NCI-H82 treated with DMSO at 0.1 percent for 48 hours (cell line): ENCODE measurements around the gene RIC8B.
"Not testable (repeated sequence)": the region's sequence is repeated elsewhere in the genome, so short reads cannot be mapped to it uniquely, and the experiment has no call there.

Experiments used
- DNase-seq: peaks from one replicate; lab custom pipeline; 2025; ENCODE audit not compliant: unreplicated experiment; lab: John Stamatoyannopoulos, UW

The RIC8B gene

DNA sequence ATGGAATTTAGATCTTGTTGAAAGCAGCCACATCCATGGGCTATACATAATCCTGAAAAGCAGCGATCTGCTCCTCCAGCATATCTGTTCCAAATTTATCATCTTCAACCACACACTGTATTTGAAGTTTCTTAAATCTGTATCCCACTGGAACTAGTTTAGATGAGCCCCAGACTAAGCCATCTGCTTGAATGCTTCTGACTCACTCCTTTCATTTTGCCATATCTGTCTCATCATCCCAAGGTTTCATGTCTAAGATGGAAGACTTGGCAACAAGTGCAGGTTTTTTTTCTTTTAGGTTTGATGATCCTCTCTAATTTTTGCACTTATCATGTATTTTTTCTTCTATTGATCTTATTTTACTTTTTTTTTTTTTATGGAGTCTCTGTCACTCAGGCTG lies 126.8 kb downstream of the RIC8B start:
- DNase-seq = no peak

DNA sequence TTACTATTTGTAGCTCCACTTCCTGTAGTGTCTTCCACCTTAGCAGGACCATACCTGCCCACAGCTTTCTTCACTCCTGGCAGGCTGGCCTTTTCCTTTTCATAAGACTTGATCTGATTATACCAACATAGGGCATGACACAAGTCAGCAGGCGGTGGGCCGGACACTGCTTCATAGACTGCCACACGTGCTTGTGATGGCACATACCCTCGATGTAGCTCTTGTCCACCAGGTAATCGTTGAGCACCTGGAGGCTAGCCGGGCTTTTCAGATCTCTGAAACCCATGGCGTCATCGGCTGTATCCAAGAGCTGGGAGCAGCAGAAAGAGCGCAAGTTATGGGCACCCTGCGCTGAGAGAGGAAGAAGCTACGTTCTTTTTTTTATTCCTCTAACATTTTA lies 127.6 kb downstream of the RIC8B start:
- DNase-seq = no peak

DNA sequence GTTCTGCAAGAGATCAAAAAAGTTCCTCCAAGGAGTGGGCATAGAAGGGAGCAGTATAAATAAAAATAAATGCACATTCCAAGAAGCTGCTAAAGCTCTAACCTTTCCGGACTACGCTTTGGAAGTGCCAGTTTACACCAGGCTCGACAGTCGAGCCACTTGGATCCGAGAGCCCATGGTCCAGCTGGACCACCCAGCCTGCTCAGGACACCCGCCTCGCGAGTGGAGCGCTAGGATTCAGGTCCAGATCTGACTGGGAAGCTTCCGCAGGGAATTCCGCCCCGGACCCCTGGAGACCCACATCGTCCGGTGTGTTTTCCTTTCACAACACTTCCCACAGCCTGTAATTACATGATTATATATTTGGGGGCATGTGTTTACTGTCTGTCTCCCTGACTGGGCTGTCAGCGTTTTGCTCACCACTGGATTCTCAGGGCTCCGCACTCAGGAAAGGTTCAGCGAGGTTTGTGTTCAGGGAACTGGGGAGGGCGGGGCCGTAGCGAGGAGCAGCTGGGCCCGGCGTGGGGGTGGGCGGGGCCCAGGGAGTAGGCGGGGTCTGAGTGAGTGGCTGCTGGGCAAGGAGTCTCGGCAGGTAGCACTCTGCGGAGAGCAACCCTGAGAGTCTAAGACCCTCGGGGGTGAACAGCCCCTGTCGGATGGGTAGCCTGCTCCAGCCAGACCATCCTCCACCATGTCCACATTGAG lies 128.9 kb downstream of the RIC8B start:
- DNase-seq = peak; percentile 41

DNA sequence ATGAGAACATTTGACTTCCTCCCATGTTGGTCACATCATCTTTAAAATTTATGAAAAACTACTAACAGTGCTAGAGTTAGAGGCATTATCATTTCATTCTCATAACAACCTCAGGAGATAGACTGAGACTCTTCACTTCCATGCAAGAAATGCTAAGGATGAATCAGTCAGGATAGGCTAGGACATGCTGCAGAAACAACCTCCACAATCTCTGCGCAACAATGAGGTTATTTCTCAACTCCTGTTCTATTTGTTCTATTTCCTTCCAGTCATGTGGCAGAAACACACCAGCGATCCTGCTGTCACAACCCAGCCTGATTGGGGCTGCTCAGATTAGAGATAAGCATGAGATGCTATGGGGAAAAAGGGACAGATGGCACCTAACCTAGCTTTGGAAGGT lies 132.2 kb downstream of the RIC8B start:
- no peak for DNase-seq

DNA sequence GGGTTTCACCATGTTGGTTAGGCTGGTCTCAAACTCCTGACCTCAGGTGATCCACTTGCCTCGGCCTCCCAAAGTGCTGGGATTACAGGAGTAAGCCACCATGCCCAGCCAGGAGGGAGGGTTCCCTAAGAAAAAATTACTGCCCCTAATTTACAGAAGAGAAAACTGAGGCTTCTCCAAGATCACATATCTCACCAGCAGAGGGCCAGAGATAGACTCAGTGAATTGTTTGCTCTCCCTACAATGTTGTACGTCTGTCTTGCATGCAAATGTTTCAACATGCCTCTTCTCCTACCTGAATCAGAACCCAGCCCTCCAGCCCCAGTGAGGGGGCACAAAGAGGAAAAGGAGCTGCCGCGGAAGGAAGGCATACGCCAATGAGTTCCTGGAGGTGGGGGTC lies 132.9 kb downstream of the RIC8B start:
- no peak for DNase-seq

DNA sequence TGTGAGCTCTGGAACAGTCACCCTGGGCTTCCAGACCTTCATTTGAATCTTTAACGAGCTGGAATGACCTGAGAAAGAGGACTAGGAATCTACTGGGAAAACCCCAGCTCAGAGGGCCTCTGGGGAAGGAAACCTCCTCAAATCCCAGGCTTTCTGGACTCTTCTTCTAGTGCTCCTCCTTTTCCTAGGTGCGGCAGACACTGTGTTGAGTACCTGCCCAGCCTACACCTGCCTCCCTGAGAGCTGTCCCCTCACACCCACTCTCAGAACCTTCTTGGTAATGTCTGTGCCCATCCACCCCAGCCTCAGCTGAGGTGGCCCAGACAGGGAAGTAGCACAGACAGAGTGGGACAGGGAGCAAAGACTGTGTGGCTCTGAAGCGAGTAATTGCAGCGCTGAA lies 133.4 kb downstream of the RIC8B start:
- DNase-seq = no peak

DNA sequence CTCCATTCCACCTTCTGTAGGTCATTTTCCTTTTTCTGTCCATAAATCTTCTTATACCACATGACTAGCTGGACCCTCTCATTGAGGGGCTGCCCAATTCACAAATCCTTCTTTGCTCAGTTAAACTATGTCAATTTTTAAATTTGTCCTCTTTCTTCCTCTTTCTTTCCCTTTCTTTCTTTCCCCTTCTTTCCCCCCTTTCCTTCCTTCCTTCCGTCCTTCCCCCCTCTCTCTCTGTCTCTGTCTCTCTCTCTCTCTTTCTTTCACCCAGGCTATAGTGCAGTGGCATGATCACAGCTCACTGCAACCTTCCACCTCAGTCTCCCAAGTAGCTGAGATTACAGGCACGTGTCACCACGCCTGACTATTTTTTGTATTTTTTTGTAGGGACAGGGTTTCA lies 134.1 kb downstream of the RIC8B start:
- DNase-seq = no peak

DNA sequence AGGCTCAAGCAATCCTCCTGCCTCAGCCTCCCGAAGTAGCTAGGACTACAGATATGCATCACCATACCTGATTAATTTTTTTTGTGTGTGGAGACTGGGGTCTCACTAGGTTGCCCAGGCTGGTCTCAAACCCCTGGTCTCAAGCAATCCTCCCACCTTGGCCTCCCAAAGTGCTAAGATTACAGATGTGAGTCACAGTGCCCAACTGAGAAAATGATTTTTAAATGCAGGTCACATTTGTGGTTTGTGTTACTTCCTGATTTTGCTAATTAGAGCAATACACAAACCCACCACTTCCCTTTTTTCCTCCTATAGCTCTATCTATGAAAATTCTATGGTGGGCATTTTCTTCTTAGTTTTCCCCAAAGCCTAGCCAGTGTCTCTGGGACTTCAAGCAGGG lies 135.7 kb downstream of the RIC8B start:
- no peak for DNase-seq

DNA sequence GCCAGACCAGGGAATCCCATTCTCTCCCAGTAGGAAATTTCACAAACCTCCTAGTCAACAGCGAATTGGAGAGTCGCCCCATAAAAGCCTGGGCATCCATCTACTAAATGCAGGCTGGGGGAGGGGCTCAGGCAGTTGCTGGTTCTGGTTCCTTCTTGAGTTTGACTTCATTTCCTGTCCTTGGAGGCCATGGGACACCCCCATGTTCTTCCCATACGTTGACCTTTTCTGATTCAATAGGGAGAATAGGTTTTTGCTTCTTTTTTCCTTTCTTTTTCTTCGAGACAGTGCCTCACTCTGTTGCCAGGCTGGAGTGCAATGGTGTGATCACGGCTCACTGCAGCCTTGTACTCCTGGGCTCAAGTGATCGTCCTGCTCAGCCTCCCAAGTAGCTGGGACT lies 137.1 kb downstream of the RIC8B start:
- DNase-seq = no peak

DNA sequence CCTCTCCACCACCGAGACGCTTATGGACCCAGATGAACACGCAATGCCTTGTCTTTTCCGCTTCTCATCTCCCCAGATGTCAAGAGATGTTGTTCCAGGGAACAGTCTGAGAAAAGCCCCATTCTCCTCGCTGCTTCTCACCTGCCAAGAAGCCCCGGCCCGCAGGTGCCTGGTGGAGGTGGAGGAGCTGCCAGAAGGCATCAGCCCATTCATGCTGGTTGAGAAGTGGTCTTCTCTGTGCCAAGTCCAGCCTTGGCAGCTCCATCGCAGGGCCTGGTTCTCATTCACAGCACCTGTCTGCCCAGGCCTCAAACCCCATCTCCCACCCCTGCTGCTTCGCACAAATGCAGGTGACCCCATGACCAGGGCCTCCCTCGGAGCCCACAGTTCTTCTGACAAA lies 139.0 kb downstream of the RIC8B start:
- DNase-seq = no peak

DNA sequence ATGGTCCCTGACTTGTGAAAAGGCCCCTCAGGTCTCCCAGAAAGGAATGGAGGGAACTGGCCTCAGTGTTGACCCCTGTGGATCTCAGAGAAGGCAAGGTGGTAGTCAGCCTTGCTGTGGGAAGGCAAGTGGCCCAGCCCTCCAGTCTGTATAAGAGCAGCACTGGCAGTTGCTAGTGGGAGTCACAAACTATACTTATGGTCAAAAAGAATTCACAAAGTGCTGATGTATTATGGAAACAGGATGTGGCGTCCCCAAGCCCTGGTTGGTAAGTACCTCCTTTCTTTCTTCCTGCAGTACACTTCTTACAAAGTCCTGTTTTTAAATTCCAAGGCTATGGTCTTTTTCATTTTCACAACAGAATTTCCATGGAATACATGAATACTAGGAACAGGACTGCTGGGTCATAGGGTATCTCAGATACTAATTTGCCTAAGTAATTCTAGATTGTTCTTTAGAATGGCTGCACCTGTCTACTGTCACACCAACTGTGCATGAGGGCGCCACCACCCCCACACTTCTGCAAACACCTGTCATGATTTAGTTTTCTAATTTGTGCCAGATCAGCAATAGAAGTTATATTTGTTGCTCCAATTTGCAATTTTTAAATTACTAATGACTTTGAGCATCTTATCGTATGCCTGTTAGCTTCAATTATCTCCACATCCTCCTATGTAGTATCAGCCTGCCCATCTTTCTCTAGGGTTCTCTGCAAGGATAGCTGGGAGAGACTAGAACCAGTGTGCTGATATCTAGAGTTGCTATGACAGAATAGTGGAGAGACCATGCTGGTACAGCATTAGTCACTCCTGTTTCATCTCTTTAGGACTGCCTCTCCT lies 140.5 kb downstream of the RIC8B start:
- no peak for DNase-seq

DNA sequence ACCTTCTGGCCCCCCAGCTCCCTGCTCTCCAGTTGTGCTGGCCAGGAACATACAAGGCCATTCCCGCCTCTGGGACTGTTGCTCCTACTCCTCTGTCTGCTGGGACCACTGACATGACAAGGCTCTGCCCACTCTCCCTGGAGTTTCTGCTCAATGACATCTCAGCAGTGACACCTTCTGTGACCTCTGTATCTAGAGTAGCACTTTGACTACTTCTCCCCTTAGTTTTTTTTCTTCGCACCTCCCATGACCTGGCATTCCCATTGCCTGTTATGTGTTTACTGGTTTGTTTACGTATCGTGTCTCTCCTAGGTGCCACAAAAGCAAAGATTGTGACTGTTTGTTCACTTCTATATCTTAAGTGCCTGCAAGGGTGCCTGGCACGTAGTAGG lies 141.1 kb downstream of the RIC8B start:
- DNase-seq = no peak

DNA sequence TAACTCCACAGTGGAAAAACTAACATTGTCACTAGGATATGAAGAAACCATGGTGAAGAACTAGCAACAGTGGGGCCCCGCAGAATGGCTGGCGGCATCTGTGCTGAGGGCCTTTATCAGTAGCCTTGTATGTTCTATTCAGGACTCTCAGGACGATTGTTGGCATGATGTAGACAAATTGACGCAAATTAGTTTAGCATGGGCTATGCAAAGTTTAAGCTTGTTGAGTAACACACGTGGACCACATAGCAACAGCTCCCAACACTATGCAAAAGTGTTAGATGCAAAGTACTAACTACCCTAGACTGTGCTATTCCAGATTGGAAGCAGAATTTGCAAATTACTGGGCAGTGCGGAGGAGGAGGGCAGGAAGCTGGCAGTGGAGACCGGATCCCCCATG lies 143.0 kb downstream of the RIC8B start:
- no peak for DNase-seq

DNA sequence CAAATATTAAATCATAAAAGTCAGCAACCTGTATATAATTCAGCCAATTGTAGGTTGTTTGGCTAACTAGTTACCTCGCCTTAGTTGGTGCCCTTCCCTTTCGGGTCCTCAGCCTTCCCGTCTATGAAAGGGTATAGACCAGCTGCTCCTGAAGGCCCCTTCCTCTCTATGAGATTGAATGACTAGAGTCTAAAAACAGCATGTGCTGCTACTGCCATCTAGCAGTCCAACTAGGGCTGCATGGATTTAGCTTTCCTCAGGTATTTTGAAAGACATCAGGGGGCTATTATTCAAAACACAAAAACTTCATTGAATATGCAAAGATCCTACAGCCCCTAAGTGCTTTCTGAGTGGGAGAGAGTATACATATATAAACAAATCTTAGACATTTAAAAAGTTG lies 144.3 kb downstream of the RIC8B start:
- peak; percentile 49 for DNase-seq

DNA sequence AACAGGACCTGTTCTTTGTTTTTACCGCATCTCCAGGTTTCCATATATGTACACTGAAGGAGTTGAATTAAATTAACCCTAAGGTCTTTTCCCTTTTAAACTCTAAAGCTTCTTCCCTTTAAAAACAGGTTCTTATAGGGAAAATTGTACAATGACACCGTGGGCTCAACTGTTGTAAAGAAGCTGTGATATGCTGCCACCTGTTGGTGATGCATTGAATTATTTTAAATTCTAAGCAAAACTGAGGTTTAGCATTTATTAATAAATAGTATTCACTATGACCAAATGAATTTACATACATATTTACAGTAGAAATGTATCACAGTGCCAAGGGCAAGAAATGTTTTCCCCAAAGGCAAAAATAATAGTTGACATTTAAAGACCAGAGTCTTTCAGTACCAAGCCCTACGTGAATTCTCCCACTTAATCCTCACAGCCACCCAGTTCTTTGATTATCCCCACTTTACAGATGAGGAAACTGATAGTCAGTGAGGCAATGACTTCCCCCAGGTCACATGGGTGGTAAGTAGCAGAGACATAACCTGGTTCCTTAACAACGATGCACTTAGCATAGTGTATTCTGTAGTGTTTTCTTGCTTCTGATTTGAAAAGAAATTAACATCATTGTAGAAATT lies 145.5 kb downstream of the RIC8B start:
- no peak for DNase-seq

DNA sequence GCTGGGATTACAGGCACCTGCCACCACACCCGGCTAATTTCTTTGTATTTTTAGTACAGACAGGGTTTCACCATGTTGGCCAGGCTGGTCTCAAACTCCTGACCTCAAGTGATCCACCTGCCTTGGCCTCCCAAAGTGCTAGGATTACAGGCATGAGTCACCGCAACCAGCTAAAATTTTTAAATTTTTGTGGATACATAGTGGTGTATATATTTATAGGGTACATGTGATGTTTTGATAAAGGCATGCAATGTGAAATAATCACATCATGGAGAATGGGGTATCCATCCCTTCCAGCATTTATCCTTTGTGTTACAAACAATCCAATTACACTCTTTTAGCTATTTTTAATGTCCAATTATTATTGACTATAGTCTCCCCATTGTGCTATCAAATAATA lies 147.5 kb downstream of the RIC8B start:
- not testable (repeated sequence) for DNase-seq

DNA sequence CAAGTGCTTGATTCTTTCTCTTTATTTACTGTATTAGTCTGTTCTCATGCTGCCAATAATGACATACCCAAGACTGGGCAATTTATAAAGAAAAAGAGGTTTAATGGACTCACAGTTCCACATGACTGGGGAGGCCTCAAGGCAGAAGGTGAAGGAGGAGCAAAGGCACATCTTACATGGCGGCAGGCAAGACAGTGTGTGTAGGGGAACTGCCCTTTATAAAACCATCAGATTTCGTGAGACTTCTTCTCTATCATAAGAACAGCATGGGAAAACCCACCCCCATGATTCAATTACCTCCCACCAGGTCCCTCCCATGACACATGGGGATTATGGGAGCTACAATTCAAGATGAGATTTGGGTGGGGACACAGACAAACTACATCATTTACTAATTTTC lies 149.1 kb downstream of the RIC8B start:
- not testable (repeated sequence) for DNase-seq

DNA sequence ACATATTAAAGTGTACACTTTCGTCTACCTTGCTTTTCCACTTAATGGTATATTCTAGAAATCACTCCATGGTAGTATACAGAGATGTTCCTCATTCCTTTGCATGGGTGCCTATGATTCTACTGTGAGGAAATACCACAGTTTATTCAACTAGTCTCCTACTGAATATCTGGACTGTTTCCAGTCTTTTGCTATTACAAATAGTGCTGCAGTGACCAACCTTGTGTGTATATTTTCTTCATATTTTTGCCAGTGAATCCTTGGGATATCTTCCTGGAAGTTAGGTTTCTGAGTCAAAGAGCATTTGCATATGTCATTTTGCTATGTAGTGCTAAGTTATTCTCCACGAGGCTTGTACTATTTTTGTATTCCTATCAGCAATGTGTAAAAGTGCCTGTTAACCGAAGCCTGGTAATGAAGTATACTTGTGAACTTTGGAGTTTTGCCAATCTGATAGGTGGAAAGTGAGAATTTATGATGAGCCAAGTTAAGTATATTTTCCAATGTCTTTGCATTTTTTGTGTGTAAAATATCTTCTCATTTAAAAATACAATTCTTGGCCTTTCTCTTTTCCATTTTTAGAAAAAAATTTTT lies 149.9 kb downstream of the RIC8B start:
- DNase-seq = no peak

DNA sequence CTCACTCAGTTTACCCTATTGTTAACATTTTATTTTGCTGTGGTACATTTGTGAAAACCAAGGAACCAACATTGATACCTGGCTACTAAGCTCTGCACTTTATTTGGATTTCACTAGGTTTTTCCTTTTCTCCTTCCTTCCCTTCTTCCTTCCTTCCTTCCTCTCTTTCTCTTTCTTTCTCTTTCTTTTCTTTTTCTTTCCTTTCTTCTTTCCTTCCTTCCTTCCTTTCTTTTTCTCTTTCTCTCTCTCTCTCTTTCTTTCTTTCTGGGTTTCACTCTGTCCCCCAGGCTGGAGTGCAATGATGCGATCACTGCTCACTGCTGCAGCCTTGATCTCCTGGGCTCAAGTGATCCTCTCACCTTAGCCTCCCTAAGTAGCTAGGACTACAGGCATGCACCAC lies 152.2 kb downstream of the RIC8B start:
- no peak for DNase-seq

DNA sequence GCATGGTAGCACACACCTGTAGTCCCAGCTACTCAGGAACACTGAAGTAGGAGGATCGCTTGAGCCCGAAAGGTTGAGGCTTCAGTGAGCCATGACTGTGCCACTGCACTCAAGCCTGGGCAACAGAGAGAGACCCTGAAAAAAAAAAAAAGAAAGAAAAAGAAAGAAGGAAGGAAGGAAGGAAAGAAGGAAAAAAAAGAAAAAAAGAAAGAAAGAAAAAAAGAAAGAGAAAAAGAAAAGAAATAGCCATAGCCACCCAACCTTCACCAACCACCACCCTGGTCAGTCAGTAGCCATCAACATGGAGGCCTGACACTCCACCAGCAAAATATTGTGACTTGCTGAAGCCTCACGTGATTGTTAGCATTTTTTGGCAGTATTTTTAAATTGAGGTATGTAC lies 159.8 kb downstream of the RIC8B start:
- no peak for DNase-seq
